Muscle layer of colon (tissue), 2 donors: ENCODE measurements around the gene ZNF324B.
A peak's percentile ranks its signal among the peaks of the same experiment; 100 is the strongest.
"Not testable (repeated sequence)": the region's sequence is repeated elsewhere in the genome, so short reads cannot be mapped to it uniquely, and the experiment has no call there.

Source experiments
- H3K27ac ChIP-seq: one replicate; pipeline ENCODE4 v1.7.0; 2013; ENCODE audit warnings: low read depth, mild to moderate bottlenecking, low read length, moderate library complexity
- H3K27me3 ChIP-seq, 2 donors: one replicate each; pipeline ENCODE4 v1.7.0; 2013; ENCODE audit warnings: low read length in 2 of 2, mild to moderate bottlenecking in 2 of 2; ENCODE audit not compliant: insufficient read depth in 2 of 2, control insufficient read depth in 1 of 2
- H3K36me3 ChIP-seq: one replicate; pipeline ENCODE4 v1.7.0; 2013; ENCODE audit warnings: mild to moderate bottlenecking, low read length; ENCODE audit not compliant: insufficient read depth
- H3K4me1 ChIP-seq: one replicate; pipeline ENCODE4 v1.7.0; 2013; ENCODE audit warnings: mild to moderate bottlenecking, low read length; ENCODE audit not compliant: insufficient read depth
- H3K4me3 ChIP-seq, 2 donors: one replicate each; pipeline ENCODE4 v1.7.0; 2013; ENCODE audit warnings: low read length in 2 of 2, low read depth in 1 of 2, mild to moderate bottlenecking in 1 of 2, moderate library complexity in 1 of 2
- H3K9ac ChIP-seq: one replicate; pipeline ENCODE4 v1.7.0; 2013; ENCODE audit warnings: low read length
- H3K9me3 ChIP-seq: one replicate; pipeline ENCODE4 v1.7.0; 2013; ENCODE audit warnings: mild to moderate bottlenecking, low read length
- donor health status: abdominal sarcoma.
- donor health status: Adenocarcinoma of cecum.

Gene ZNF324B

GRCh38 chr19:58460039-58460438 is 8.6 kb downstream of the ZNF324B start:
- Histone ChIP-seq H3K4me1 (no peaks in the 10 kb centered on the region), H3K9me3 (no peaks in the 10 kb centered on the region), H3K27ac (no peak overlapping the region), H3K36me3 (peaks cover 15% of the 10 kb centered on the region), H3K27me3 (no peaks in the 10 kb centered on the region), H3K4me3 (no peak overlapping the region), H3K9ac (no peak overlapping the region)

GRCh38 chr19:58466089-58466759 is 14.8 kb downstream of the ZNF324B start:
- H3K4me1 ChIP-seq = peaks cover 15% of the 10 kb centered on the region
- H3K36me3 ChIP-seq = peaks cover 11% of the 10 kb centered on the region
- H3K4me3 ChIP-seq = peak overlapping the region; percentile 45 to 70
- H3K27me3 ChIP-seq = no peaks in the 10 kb centered on the region
- no peak overlapping the region for H3K9ac ChIP-seq
- no peak overlapping the region for H3K27ac ChIP-seq
- H3K9me3 ChIP-seq = no peaks in the 10 kb centered on the region

GRCh38 chr19:58466760-58467589 is 15.6 kb downstream of the ZNF324B start, which contains the start of gene ZNF324:
Gene ZNF324, plus strand, starts transcription at chr19:58467080. Its CDS starts 2,106 bp downstream, at chr19:58469186.
- Histone ChIP-seq H3K27me3 (no peaks in the 10 kb centered on the region), H3K36me3 (peaks cover 14% of the 10 kb centered on the region), H3K9ac (peak within 1 kb of the TSS; percentile 33), H3K9me3 (no peaks in the 10 kb centered on the region), H3K27ac (peak within 1 kb of the TSS; percentile 84), H3K4me1 (peaks cover 15% of the 10 kb centered on the region), H3K4me3 (peak within 1 kb of the TSS; percentile 70 to 81)

GRCh38 chr19:58468216-58468839 is 16.9 kb downstream of the ZNF324B start:
- H3K4me1 ChIP-seq = peaks cover 15% of the 10 kb centered on the region
- H3K9ac ChIP-seq = no peak overlapping the region
- H3K27ac ChIP-seq = no peak overlapping the region
- H3K27me3 ChIP-seq = no peaks in the 10 kb centered on the region
- H3K9me3 ChIP-seq = no peaks in the 10 kb centered on the region
- peak overlapping the region in 1 of 2 donors; percentile 70 for H3K4me3 ChIP-seq
- peaks cover 26% of the 10 kb centered on the region for H3K36me3 ChIP-seq

DNA sequence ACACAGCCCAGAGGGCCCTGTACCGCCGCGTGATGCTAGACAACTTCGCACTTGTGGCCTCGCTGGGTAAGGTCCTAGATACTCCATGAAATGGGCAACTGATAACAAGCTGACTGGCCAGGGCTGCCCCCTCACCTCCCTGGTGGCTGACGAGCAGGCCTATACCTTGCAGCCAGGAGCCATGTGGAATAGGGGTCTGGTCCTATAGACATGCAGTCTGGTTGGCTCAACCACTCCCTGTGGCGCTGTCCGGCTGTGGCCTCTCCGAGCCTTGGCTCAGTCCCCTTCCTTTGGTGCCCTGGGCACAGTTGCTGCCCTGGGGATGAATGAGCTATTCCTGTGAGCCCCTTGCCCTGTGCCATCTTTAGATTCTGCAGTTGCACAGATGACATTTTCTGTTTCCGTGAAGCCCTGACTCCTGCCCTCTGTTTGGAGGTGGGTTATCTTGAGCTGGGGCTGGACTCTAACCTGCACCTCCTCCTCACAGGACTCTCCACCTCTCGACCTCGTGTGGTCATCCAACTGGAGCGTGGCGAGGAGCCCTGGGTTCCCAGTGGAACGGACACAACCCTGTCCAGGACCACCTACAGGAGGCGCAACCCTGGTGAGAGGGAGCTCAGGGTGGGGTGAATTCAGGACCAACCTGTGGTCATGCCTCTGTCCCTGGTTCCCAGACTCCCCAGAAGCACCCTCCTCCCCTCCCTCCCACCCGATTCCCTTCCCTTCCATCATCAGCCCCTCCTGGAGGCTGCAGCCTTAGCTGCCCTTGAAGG is 18.0 kb downstream of the ZNF324B start:
- H3K9me3 ChIP-seq = no peaks in the 10 kb centered on the region
- no peak overlapping the region for H3K4me3 ChIP-seq
- H3K27me3 ChIP-seq = no peaks in the 10 kb centered on the region
- peaks cover 15% of the 10 kb centered on the region for H3K4me1 ChIP-seq
- peaks cover 26% of the 10 kb centered on the region for H3K36me3 ChIP-seq
- H3K9ac ChIP-seq = no peak overlapping the region
- H3K27ac ChIP-seq = no peak overlapping the region

DNA sequence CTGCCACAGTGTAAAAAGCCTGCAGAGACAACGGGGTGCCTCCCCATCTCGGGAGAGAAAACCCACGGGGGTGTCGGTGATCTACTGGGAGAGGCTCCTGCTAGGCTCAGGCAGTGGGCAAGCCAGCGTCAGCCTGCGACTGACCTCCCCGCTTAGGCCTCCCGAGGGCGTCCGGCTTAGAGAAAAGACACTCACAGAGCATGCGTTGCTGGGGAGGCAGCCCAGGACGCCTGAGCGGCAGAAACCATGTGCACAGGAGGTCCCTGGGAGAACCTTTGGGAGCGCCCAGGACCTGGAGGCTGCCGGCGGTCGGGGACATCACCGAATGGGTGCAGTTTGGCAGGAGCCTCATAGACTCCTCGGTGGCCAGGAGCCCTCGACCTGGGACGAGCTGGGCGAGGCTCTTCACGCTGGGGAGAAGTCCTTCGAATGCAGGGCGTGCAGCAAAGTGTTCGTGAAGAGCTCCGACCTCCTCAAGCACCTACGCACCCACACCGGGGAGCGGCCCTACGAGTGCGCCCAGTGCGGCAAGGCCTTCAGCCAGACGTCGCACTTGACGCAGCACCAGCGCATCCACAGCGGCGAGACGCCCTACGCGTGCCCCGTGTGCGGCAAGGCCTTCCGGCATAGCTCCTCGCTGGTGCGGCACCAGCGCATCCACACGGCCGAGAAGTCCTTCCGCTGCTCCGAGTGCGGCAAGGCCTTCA is 19.6 kb downstream of the ZNF324B start:
- H3K4me3 ChIP-seq = not testable (repeated sequence)

GRCh38 chr19:58471736-58472135 is 20.3 kb downstream of the ZNF324B start:
- no peak overlapping the region for H3K9ac ChIP-seq
- H3K27me3 ChIP-seq = no peaks in the 10 kb centered on the region
- H3K36me3 ChIP-seq = peaks cover 26% of the 10 kb centered on the region
- H3K4me3 ChIP-seq = no peak overlapping the region
- H3K9me3 ChIP-seq = no peaks in the 10 kb centered on the region
- peaks cover 20% of the 10 kb centered on the region for H3K4me1 ChIP-seq
- H3K27ac ChIP-seq = no peak overlapping the region

More for the DNA sequence above, 19.6 kb downstream of the ZNF324B start:
- not testable (repeated sequence) for H3K9ac ChIP-seq, H3K27ac ChIP-seq, H3K27me3 ChIP-seq, H3K9me3 ChIP-seq
- peaks cover 23% of the 10 kb centered on the region for H3K4me1 ChIP-seq
- peaks cover 26% of the 10 kb centered on the region for H3K36me3 ChIP-seq

DNA sequence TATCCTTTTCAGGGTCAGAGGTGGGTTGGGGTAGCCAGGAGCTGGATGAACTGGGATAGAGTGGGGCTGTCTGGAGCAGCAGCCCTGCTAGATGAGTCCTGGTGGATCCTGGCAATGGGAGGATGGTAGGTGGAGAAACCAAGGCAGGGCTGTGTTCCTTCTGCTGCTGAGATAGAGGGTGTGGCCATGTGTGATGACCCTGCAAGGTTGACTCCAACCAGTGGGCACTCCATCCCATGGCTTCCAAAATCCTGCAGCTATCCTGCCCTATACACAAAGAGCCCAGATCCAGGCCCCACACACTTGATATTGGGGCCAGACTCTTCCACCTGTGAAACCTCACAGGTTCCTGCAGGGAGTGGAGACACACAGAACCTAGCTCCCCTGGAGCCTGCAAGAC is 22.4 kb downstream of the ZNF324B start:
- Histone ChIP-seq H3K9ac (no peak overlapping the region), H3K27me3 (no peaks in the 10 kb centered on the region), H3K9me3 (no peaks in the 10 kb centered on the region), H3K4me3 (no peak overlapping the region), H3K4me1 (peaks cover 18% of the 10 kb centered on the region), H3K27ac (no peak overlapping the region), H3K36me3 (peaks cover 31% of the 10 kb centered on the region)

DNA sequence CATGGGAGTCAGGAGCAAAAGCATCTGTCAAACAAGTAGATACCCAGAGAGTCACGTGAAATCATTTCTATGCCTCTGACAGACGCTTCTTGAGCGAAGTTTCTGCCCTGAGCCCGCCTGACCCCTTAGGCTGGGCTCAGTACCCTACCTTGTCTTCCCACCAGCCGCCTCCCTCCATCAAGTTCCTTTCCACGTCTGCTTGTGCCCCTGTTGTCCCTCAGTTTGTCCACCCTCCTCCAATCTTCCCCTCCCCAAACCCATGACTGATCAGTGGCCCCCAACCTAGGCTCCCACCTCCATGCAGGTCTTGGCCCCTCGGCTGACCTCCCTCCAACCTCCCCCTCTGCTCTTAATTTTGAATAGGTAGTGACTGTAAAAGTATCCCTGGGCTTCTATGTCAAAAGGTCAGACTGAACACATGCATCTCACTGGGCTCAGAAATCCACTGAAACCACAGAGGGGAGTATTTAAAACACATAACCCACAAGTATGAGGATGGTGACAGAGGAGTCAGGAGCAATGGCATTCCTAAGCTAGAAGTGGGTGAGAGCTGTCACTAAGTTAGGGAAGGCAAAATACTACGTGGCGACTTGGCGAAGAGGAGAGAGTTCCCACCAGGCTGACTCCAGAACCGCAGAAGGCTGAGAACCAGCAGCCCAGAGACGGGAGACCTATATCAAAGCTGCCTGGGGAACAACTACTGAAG is 23.0 kb downstream of the ZNF324B start:
- Histone ChIP-seq H3K9ac (no peak overlapping the region), H3K27me3 (no peaks in the 10 kb centered on the region), H3K9me3 (no peaks in the 10 kb centered on the region), H3K4me3 (no peak overlapping the region), H3K4me1 (peaks cover 18% of the 10 kb centered on the region), H3K36me3 (peaks cover 29% of the 10 kb centered on the region), H3K27ac (no peak overlapping the region)

DNA sequence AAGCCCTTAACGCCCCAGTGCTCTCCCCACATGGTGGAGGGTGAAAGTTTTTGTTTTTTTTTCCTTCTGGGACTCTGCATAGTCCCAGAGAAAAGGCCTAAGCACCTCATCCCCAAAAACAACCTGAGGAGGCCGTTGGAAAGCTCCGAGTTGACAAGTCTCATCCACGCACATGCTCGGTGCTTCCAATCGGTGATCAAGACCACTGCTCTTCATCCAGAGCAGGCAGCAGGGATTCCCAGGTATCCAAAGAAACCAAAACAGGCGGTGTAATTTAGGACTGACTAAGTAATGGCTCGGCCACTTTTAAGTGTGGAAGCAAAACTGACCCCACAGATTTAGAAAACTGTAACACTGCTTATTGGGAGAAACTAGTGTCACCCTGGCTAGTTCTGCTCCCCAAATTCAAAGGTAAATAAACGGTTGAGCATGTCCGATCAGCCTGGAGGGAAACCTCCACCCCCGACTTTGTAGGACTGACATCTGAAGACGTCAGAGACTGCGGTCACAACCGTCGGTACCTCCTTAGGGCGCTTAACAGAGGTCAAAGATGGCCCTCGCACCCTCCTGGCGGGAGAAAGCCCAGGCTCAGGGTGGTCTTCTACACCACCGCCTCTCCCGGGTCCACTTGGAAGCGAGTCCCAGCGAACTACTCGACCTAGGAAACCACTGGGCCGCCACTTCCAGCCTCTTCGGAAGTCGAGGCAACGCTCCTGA is 23.7 kb downstream of the ZNF324B start:
- Histone ChIP-seq H3K9me3 (no peaks in the 10 kb centered on the region), H3K9ac (peak overlapping the region; percentile 63), H3K36me3 (peaks cover 23% of the 10 kb centered on the region), H3K4me1 (peaks cover 18% of the 10 kb centered on the region), H3K4me3 (peak overlapping the region; percentile 39 to 88), H3K27ac (peak overlapping the region; percentile 53), H3K27me3 (no peaks in the 10 kb centered on the region)
